Glutamatergic neuron (in vitro differentiated cells): ENCODE results near the gene HSF5. TPM values are rescaled to one million over a fixed set of nuclear protein-coding genes. Genes with fewer than 3 reads are reported as not detected.

ENCODE experiments used
- DNase-seq: peaks from one replicate; pipeline ENCODE4 v3.0.0; 2022
- H3K27ac Mint-ChIP-seq: one replicate; pipeline ENCODE4 v1.8.0; 2020; ENCODE audit warnings: mild to moderate bottlenecking, mixed read lengths, inconsistent platforms; ENCODE audit not compliant: unreplicated experiment
- H3K27me3 Mint-ChIP-seq: one replicate; pipeline ENCODE4 v1.8.0; 2020; ENCODE audit warnings: mild to moderate bottlenecking, moderate library complexity, mixed read lengths, inconsistent platforms; ENCODE audit not compliant: unreplicated experiment
- H3K36me3 Mint-ChIP-seq: one replicate; pipeline ENCODE4 v1.8.0; 2020; ENCODE audit warnings: mild to moderate bottlenecking, mixed read lengths, inconsistent platforms; ENCODE audit not compliant: unreplicated experiment
- H3K4me1 Mint-ChIP-seq: one replicate; pipeline ENCODE4 v1.8.0; 2020; ENCODE audit warnings: mild to moderate bottlenecking, low read depth, mixed read lengths, inconsistent platforms; ENCODE audit not compliant: unreplicated experiment
- H3K4me3 Mint-ChIP-seq: one replicate; pipeline ENCODE4 v1.8.0; 2020; ENCODE audit warnings: mild to moderate bottlenecking, mixed read lengths, inconsistent platforms; ENCODE audit not compliant: unreplicated experiment
- H3K9me3 Mint-ChIP-seq: one replicate; pipeline ENCODE4 v1.8.0; 2020; ENCODE audit warnings: mild to moderate bottlenecking, moderate library complexity, mixed read lengths, inconsistent platforms; ENCODE audit not compliant: unreplicated experiment
- total RNA-seq: library from RNA; stranded (reverse); fragmentation: NEBNext Ultra II Directional; extraction: Animal tissue kit (Norgen Biotek cat#: 25700); gene quantifications from one replicate; pipeline ENCODE4 v1.2.1, GENCODE V29; 2021; ENCODE audit not compliant: unreplicated experiment
- TF ChIP-seq, protein P1 (sequence below): fragments of 200-600 bp; sonication (generic); IDR thresholded peaks from one replicate; pipeline ENCODE4 v1.5.0; 2021; ENCODE audit not compliant: partially characterized antibody, unreplicated experiment

Gene HSF5
- total RNA-seq, 1 donor from 2014 or later = 0.10 TPM

- Mint-ChIP-seq H3K27ac (no peak overlapping the region), H3K4me3 (no peak overlapping the region), H3K4me1 (no peaks in the 10 kb centered on the region), H3K9me3 (no peaks in the 10 kb centered on the region), H3K27me3 (no peaks in the 10 kb centered on the region), H3K36me3 (no peaks in the 10 kb centered on the region)
- DNase-seq = no peak
- TF ChIP-seq, protein P1, sequence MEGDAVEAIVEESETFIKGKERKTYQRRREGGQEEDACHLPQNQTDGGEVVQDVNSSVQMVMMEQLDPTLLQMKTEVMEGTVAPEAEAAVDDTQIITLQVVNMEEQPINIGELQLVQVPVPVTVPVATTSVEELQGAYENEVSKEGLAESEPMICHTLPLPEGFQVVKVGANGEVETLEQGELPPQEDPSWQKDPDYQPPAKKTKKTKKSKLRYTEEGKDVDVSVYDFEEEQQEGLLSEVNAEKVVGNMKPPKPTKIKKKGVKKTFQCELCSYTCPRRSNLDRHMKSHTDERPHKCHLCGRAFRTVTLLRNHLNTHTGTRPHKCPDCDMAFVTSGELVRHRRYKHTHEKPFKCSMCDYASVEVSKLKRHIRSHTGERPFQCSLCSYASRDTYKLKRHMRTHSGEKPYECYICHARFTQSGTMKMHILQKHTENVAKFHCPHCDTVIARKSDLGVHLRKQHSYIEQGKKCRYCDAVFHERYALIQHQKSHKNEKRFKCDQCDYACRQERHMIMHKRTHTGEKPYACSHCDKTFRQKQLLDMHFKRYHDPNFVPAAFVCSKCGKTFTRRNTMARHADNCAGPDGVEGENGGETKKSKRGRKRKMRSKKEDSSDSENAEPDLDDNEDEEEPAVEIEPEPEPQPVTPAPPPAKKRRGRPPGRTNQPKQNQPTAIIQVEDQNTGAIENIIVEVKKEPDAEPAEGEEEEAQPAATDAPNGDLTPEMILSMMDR = no peak
Observed at GRCh38 chr17:58455491-58455890, 32.7 kb downstream of the HSF5 start.

- H3K4me1 Mint-ChIP-seq = no peaks in the 10 kb centered on the region
- H3K9me3 Mint-ChIP-seq = peaks cover 3% of the 10 kb centered on the region
- H3K36me3 Mint-ChIP-seq = peaks cover 4% of the 10 kb centered on the region
- H3K27me3 Mint-ChIP-seq = no peaks in the 10 kb centered on the region
- TF ChIP-seq, protein P1 = no peak
- H3K27ac Mint-ChIP-seq = no peak overlapping the region
- no peak overlapping the region for H3K4me3 Mint-ChIP-seq
- DNase-seq = no peak
Observed at GRCh38 chr17:58452738-58453137, 35.5 kb downstream of the HSF5 start.

GRCh38 chr17:58447039-58447975, 40.9 kb downstream of the HSF5 start:
- Mint-ChIP-seq H3K27me3 (no peaks in the 10 kb centered on the region), H3K36me3 (peaks cover 4% of the 10 kb centered on the region), H3K9me3 (peaks cover 3% of the 10 kb centered on the region), H3K4me1 (no peaks in the 10 kb centered on the region), H3K4me3 (no peak overlapping the region), H3K27ac (no peak overlapping the region)
- TF ChIP-seq, protein P1 = peak; percentile 37
- peak; percentile 81 for DNase-seq

GRCh38 chr17:58446086-58446485, 42.1 kb downstream of the HSF5 start:
- H3K36me3 Mint-ChIP-seq = peaks cover 4% of the 10 kb centered on the region
- H3K4me1 Mint-ChIP-seq = no peaks in the 10 kb centered on the region
- H3K4me3 Mint-ChIP-seq = no peak overlapping the region
- no peak for DNase-seq
- TF ChIP-seq, protein P1 = no peak
- H3K27me3 Mint-ChIP-seq = no peaks in the 10 kb centered on the region
- no peak overlapping the region for H3K27ac Mint-ChIP-seq
- peaks cover 3% of the 10 kb centered on the region for H3K9me3 Mint-ChIP-seq

- peaks cover 2% of the 10 kb centered on the region for H3K27me3 Mint-ChIP-seq
- H3K4me3 Mint-ChIP-seq = no peak overlapping the region
- no peak overlapping the region for H3K27ac Mint-ChIP-seq
- TF ChIP-seq, protein P1 = no peak
- H3K4me1 Mint-ChIP-seq = no peaks in the 10 kb centered on the region
- no peaks in the 10 kb centered on the region for H3K36me3 Mint-ChIP-seq
- DNase-seq = no peak
- H3K9me3 Mint-ChIP-seq = no peaks in the 10 kb centered on the region
Observed at GRCh38 chr17:58436805-58437239, 51.4 kb downstream of the HSF5 start.
